SK-N-SH (cell line): ENCODE measurements around the gene PKDCC.

Source experiments
- EP300 ChIP-seq, 2 experiments: IDR thresholded peaks; 2 replicates each; pipeline versions ENCODE4 v1.4.0 to v1.6.1; 2012; ENCODE audit warnings: borderline replicate concordance in 1 of 2, low read depth in 1 of 2, low read length in 1 of 2
- FOXM1 ChIP-seq: IDR thresholded peaks from 2 replicates; pipeline ENCODE4 v1.4.0; 2012; ENCODE audit warnings: low read depth, mild to moderate bottlenecking
- POLR2AphosphoS5 ChIP-seq: IDR thresholded peaks from 2 replicates; pipeline ENCODE4 v1.6.1; 2012; ENCODE audit warnings: low read depth, low read length
- RXRA ChIP-seq: IDR thresholded peaks from 2 replicates; pipeline ENCODE4 v1.4.0; 2012; ENCODE audit warnings: low read depth, mild to moderate bottlenecking, borderline replicate concordance
- TF ChIP-seq, protein P1 (sequence below): fragments of 200-600 bp; sonication (generic); IDR thresholded peaks from 2 replicates; pipeline ENCODE4 v1.6.1; 2017; ENCODE audit warnings: antibody characterized with exemption, mild to moderate bottlenecking, moderate library complexity

DNA sequence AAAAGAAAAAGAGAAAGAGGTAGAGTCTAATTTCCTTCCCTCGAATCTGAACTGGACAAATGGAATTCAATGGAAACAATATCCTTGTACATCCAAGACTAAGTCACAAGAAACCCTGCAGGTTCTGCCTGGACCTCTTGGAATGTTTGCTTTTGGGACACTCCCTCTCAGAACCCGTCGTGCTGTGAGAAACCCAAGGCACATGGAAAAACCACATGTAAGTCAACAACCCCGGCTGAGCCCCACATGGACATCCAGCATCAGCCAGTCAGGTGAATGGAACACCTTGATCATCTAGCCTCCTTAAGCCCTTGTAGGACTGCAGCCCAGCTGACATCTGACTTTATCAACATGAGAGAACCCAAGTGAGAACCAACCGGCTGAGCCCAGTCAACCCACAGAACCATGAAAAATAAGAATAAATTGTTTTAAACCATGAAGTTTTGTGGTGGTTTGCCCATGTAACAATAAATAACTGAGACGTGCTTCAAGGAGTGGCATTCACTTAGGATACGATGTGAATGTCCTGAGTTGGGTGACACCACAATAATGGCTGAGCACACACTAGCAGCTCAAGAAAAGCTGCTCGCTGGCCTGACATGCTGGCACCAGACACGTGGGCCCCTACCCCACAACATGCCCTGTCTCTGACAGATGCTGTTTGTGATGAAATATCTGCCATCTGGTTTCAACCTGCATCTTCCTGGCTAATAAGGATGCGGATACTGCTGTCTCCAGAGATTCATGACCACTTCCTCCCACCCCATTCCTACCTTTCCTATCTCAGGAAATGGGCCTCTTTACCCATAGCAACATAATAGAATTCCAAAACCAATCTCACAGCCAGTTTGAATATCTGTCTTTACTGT lies 28.8 kb downstream of the PKDCC start:
- TF ChIP-seq FOXM1 (no peak), RXRA (no peak), EP300 (IDR thresholded peaks at IDR 0.05; ENCODE audit: borderline replicate concordance in 1 of 2, low read depth in 1 of 2, low read length in 1 of 2) (no peak), POLR2AphosphoS5 (no peak)
- TF ChIP-seq, protein P1, sequence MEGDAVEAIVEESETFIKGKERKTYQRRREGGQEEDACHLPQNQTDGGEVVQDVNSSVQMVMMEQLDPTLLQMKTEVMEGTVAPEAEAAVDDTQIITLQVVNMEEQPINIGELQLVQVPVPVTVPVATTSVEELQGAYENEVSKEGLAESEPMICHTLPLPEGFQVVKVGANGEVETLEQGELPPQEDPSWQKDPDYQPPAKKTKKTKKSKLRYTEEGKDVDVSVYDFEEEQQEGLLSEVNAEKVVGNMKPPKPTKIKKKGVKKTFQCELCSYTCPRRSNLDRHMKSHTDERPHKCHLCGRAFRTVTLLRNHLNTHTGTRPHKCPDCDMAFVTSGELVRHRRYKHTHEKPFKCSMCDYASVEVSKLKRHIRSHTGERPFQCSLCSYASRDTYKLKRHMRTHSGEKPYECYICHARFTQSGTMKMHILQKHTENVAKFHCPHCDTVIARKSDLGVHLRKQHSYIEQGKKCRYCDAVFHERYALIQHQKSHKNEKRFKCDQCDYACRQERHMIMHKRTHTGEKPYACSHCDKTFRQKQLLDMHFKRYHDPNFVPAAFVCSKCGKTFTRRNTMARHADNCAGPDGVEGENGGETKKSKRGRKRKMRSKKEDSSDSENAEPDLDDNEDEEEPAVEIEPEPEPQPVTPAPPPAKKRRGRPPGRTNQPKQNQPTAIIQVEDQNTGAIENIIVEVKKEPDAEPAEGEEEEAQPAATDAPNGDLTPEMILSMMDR: no peak
